Transverse colon (tissue), 4 donors: ENCODE results near the gene SYT1. TPM values are rescaled to one million over a fixed set of nuclear protein-coding genes. Genes with fewer than 3 reads are reported as not detected.

Experiments
- DNase-seq: peaks from one replicate; pipeline ENCODE4 v3.0.0-alpha.2; 2019
- H3K27ac ChIP-seq, 4 donors: fragments of 200-600 bp; sonication (generic); 2 replicates each; pipeline ENCODE4 v1.5.1; 2016 to 2018; ENCODE audit warnings: inconsistent platforms in 4 of 4
- H3K27me3 ChIP-seq: fragments of 200-600 bp; sonication (generic); 2 replicates; pipeline ENCODE4 v1.5.1; 2017; ENCODE audit warnings: inconsistent platforms
- H3K36me3 ChIP-seq, 4 donors: fragments of 200-600 bp; sonication (generic); 2 replicates each; pipeline ENCODE4 v1.5.1; 2017 to 2019; ENCODE audit warnings: inconsistent platforms in 4 of 4
- H3K4me1 ChIP-seq, 4 donors: fragments of 200-600 bp; sonication (generic); 2 replicates each; pipeline ENCODE4 v1.5.1; 2017 to 2020; ENCODE audit warnings: inconsistent platforms in 4 of 4
- H3K4me3 ChIP-seq, 4 donors: fragments of 200-600 bp; sonication (generic); 1 replicate in 1 of 4; 2 replicates in 3 of 4; pipeline versions ENCODE4 v1.5.1 to v1.6.1; 2017 to 2019; ENCODE audit warnings: inconsistent platforms in 4 of 4
- H3K9me3 ChIP-seq, 2 donors: fragments of 200-600 bp; sonication (generic); 2 replicates each; pipeline ENCODE4 v1.5.1; 2017 to 2019; ENCODE audit warnings: inconsistent platforms in 2 of 2
- EP300 ChIP-seq: sonication (generic); formaldehyde crosslinking; IDR thresholded peaks from one replicate; pipeline ENCODE4 v1.6.1; 2017; ENCODE audit warnings: antibody characterized with exemption, low read depth
- POLR2A ChIP-seq: fragments of 450-650 bp; IDR thresholded peaks from one replicate; pipeline ENCODE4 v1.6.1; 2016; ENCODE audit warnings: antibody characterized with exemption, mild to moderate bottlenecking, moderate library complexity
- POLR2AphosphoS5 ChIP-seq, 3 donors: sonication (generic); formaldehyde crosslinking; IDR thresholded peaks; one replicate each; pipeline ENCODE4 v1.6.1; 2016; ENCODE audit warnings: antibody characterized with exemption in 3 of 3
- WGBS, 2 donors: methylation state at CpG; one replicate each; pipeline ENCODE4 v1.1.5; 2018; ENCODE audit warnings: low coverage in 1 of 2; 5-methylcytosine and 5-hydroxymethylcytosine counted together
- in situ Hi-C, 4 donors: fragments of 200-750 bp; cut with MboI; loops; one replicate each; pipeline versions ENCODE4 v1.15.0 to v1.15.1; 2017; ENCODE audit warnings: low sequenced_read_pairs in 3 of 4, low pct_ligation_motif_present in 1 of 4, low pct_unique_long_range_greater_than_20kb in 1 of 4
- intact Hi-C: fragments of 100-400 bp; cut with DNase I; formaldehyde crosslinking; loops from one replicate; pipeline ENCODE4 v1.15.1; 2023; ENCODE audit warnings: low total_unique reads
- total RNA-seq, 4 donors: library from RNA; depleted of rRNA; stranded (reverse); fragments of >200 nt; gene quantifications; one replicate each; pipeline ENCODE4 v1.1.0, GENCODE V29; 2016
- TF ChIP-seq, protein P1 (sequence below), 5 experiments: fragments of 200-600 bp in 3 of 5; fragments of 450-650 bp in 2 of 5; sonication (generic) in 3 of 5; IDR thresholded peaks; 1 replicate in 2 of 5; 2 replicates in 3 of 5; pipeline ENCODE4 v1.5.1; 2016 to 2017; ENCODE audit warnings: antibody characterized with exemption in 5 of 5, inconsistent platforms in 3 of 5, mild to moderate bottlenecking in 2 of 5, moderate library complexity in 1 of 5

The SYT1 gene
- total RNA-seq, 4 donors from 2014 or later: 0.60 to 4.9 (median 2.1) TPM

DNA sequence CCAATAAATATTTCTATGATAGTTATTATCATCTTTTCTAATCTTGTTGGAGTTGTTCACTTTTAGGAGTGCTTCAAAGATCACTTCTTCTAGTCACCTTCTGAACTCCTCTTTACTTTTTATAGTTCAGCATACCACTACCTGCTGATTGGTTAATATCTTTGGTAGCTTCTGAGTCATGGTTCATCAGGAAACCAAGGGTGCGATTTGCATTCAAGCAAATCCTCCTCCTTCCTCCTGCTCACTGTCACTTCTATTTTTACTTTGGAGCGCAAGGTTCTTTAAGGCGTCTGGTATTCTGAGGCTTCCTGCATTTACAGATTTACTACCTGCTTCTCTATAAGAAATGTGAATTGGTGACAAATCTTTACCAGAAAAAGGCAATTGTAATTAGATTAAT, 24.0 kb downstream of the SYT1 start:
- Histone ChIP-seq H3K4me3 (no peak overlapping the region), H3K27ac (no peak overlapping the region), H3K4me1 (no peaks in the 10 kb centered on the region), H3K36me3 (no peaks in the 10 kb centered on the region), H3K9me3 (no peaks in the 10 kb centered on the region), H3K27me3 (no peaks in the 10 kb centered on the region)
- DNase-seq: no peak
- TF ChIP-seq POLR2A (no peak), POLR2AphosphoS5 (IDR thresholded peaks at IDR 0.05) (no peak), EP300 (no peak)
- TF ChIP-seq, protein P1, sequence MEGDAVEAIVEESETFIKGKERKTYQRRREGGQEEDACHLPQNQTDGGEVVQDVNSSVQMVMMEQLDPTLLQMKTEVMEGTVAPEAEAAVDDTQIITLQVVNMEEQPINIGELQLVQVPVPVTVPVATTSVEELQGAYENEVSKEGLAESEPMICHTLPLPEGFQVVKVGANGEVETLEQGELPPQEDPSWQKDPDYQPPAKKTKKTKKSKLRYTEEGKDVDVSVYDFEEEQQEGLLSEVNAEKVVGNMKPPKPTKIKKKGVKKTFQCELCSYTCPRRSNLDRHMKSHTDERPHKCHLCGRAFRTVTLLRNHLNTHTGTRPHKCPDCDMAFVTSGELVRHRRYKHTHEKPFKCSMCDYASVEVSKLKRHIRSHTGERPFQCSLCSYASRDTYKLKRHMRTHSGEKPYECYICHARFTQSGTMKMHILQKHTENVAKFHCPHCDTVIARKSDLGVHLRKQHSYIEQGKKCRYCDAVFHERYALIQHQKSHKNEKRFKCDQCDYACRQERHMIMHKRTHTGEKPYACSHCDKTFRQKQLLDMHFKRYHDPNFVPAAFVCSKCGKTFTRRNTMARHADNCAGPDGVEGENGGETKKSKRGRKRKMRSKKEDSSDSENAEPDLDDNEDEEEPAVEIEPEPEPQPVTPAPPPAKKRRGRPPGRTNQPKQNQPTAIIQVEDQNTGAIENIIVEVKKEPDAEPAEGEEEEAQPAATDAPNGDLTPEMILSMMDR (IDR thresholded peaks at IDR 0.05): no peak
- 64 to 76% methylated on average over 3 of the region's 3 CpGs for WGBS, 2 donors
- in situ Hi-C loops (no loop called here), intact Hi-C loops (no loop called here)

DNA sequence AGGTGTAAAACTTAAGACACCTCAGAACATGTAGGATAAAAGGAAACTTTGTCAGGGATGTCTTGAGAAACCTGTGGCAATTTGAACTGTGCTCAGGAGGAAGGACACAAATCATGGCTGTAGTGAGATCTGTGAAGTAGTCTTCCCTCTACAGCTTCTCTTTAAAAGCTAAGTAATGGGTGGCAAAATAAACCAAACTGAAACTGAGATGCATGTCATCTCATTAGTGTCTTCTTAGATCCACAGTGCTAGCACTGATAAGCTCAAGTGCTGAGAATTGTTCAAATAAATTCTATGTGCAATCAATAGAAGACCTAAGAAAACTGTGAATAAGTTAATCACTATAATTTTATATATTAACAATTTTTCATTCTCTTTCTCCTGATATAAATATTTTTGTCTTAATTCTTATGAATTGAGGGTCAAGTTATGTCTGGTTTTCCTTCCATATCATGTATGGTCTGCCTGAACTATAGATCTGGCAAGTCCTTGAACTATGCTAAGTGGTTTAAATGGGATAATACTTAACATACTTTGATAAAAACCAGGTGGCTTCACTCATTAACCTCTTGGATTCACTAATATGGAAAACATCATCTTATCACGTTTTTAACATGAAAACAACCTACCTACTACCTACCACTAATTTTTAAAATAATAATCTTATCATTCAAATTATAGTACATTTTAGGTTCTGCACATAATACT, 27.2 kb downstream of the SYT1 start:
- Histone ChIP-seq H3K4me3 (no peak overlapping the region), H3K27ac (no peak overlapping the region), H3K4me1 (no peaks in the 10 kb centered on the region), H3K36me3 (no peaks in the 10 kb centered on the region), H3K9me3 (no peaks in the 10 kb centered on the region), H3K27me3 (no peaks in the 10 kb centered on the region)
- intact Hi-C loops (no loop called here), in situ Hi-C loops (no loop called here)
- no peak for DNase-seq
- 43 to 55% methylated on average over 1 of the region's 1 CpG for WGBS, 2 donors
- no peak for TF ChIP-seq POLR2AphosphoS5 (IDR thresholded peaks at IDR 0.05)
- TF ChIP-seq EP300: no peak
- no peak for TF ChIP-seq POLR2A
- TF ChIP-seq, protein P1 (IDR thresholded peaks at IDR 0.05): no peak

DNA sequence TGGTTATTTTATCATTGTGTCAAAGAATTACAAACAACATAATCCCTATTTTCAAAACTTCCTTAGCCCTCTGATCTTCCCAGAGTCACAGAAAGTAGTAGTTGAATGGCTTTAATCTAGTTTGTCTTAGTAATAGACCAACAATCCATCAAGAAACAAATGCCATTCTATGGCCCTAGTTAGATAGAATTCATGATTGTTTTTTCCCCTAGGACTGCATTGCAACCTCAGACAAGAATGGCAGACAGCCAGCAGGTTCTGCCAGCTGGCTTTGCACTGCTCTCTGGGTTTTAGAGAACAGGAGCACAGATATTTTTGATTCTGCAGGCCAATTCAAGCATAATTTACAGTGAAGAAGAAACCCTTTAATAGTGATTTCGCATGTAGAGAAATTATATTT, 33.8 kb downstream of the SYT1 start:
- WGBS, 2 donors: 66 to 93% methylated on average over 1 of the region's 1 CpG
- in situ Hi-C loops: no loop called here

DNA sequence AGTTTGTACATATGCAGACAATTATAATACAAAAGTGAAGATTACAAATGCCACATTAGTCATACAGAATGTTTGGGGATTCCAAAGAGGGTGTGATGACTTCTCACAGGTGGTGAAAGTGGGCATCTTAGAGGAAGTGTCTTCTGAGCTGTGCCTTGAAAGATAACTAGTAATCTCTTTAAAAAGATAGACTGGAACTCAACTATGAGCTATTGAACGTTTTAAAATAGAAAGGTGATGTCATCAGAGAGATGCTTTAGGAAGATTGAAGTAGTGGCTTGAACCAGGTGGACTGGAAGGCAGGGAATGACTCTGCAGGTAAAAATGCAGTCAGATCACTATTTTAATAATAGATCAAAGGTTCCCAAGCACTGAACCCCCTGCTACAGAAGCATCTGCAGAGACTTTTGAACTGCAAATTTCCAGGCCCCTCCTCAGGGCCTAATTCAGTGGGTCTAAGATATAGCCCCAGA, 50.3 kb downstream of the SYT1 start:
- H3K36me3 ChIP-seq: no peaks in the 10 kb centered on the region
- no peak overlapping the region for H3K27ac ChIP-seq
- 19 to 20% methylated on average over 1 of the region's 1 CpG for WGBS, 2 donors
- intact Hi-C loops: no loop called here
- H3K9me3 ChIP-seq: no peaks in the 10 kb centered on the region
- no peak for DNase-seq
- in situ Hi-C loops: no loop called here
- no peaks in the 10 kb centered on the region for H3K27me3 ChIP-seq
- H3K4me3 ChIP-seq: no peak overlapping the region
- H3K4me1 ChIP-seq: no peaks in the 10 kb centered on the region
- no peak for TF ChIP-seq POLR2A
- no peak for TF ChIP-seq EP300
- TF ChIP-seq, protein P1 (IDR thresholded peaks at IDR 0.05): no peak
- TF ChIP-seq POLR2AphosphoS5 (IDR thresholded peaks at IDR 0.05): no peak

More for the DNA sequence above, 33.8 kb downstream of the SYT1 start:
- TF ChIP-seq POLR2AphosphoS5 (IDR thresholded peaks at IDR 0.05) (no peak), EP300 (no peak), POLR2A (no peak)
- TF ChIP-seq, protein P1 (IDR thresholded peaks at IDR 0.05): no peak
- Histone ChIP-seq H3K4me3 (no peak overlapping the region), H3K9me3 (no peaks in the 10 kb centered on the region), H3K4me1 (no peaks in the 10 kb centered on the region), H3K27me3 (no peaks in the 10 kb centered on the region), H3K27ac (no peak overlapping the region), H3K36me3 (no peaks in the 10 kb centered on the region)
- intact Hi-C loops: no loop called here
- DNase-seq: no peak
